Pancreas (tissue), 10 donors: ENCODE results near the gene POLD1. TPM values are rescaled to one million over a fixed set of nuclear protein-coding genes. Genes with fewer than 3 reads are reported as not detected.

Experiments used
- ATAC-seq, 4 donors: fragments of 200-7000 bp; cut with Tn5 transposase; one replicate each; pipeline versions ENCODE4 v1.8.0 to v1.9.1; 2020; ENCODE audit warnings: mild to moderate bottlenecking in 4 of 4, moderate library complexity in 4 of 4
- DNase-seq, 6 donors: peaks; one replicate each; pipeline ENCODE4 v3.0.0-alpha.2; 2020
- FAIRE-seq: peaks from 2 replicates; lab custom pipeline; 2012; peaks lifted over from hg19 to GRCh38; lab: Jason Lieb, UNC
- H3K27ac ChIP-seq, 4 donors: fragments of 200-600 bp; sonication (generic); 1 replicate in 3 of 4; 2 replicates in 1 of 4; pipeline versions ENCODE4 v1.5.0 to v1.8.0; 2020
- H3K27me3 ChIP-seq, 4 donors: fragments of 200-600 bp; one replicate each; pipeline ENCODE4 v1.8.0; 2021
- H3K36me3 ChIP-seq, 3 donors: fragments of 200-600 bp; sonication (generic) in 1 of 3; one replicate each; pipeline versions ENCODE4 v1.5.0 to v1.8.0; 2020 to 2021
- H3K4me1 ChIP-seq, 3 donors: fragments of 200-600 bp; one replicate each; pipeline ENCODE4 v1.8.0; 2021
- H3K4me3 ChIP-seq, 4 donors: fragments of 200-600 bp; sonication (generic) in 2 of 4; one replicate each; pipeline versions ENCODE4 v1.5.0 to v1.8.0; 2020 to 2021
- H3K9me3 ChIP-seq, 4 donors: fragments of 200-600 bp; one replicate each; pipeline ENCODE4 v1.8.0; 2021
- CTCF ChIP-seq, 4 donors: fragments of 200-600 bp; sonication (generic) in 3 of 4; IDR thresholded peaks; one replicate each; pipeline versions ENCODE4 v1.5.0 to v1.8.0; 2021; ENCODE audit warnings: antibody characterized with exemption in 4 of 4
- WGBS, 2 donors: extraction: QIAGEN DNeasy Blood & Tissue Kit; methylation state at CpG; one replicate each; pipeline ENCODE4 v1.1.7; 2013; 5-methylcytosine and 5-hydroxymethylcytosine counted together
- intact Hi-C, 3 donors: fragments of 100-400 bp; cut with DNase I; formaldehyde crosslinking; loops; one replicate each; pipeline versions ENCODE4 v1.11.1 to v1.14.2; 2022
- polyA plus RNA-seq, 2 donors: library from polyadenylated mRNA; stranded (reverse); fragments of 200-250 nt; gene quantifications; one replicate each; pipeline ENCODE4 v1.2.3, GENCODE V29; 2013
- total RNA-seq, 6 donors: library from RNA; stranded (reverse); fragmentation: NEBNext Ultra II Directional in 4 of 6; extraction: Animal tissue kit (Norgen Biotek cat#: 25700) in 4 of 6; gene quantifications; one replicate each; pipeline versions ENCODE4 v1.2.1 to v1.2.4, GENCODE V29; 2021 to 2023
- donor health status: healthy with polysubstance abuse.
- donor health status: DM: no; HTN: no; CAD: no; lungs with moderate emphysema.
- donor health status: DM: no; HTN: no; CAD: no.
- donor health status: control.
- donor health status: control.
- donor health status: Bipolar disorder and iron deficiency.
- donor health status: DM: yes; HTN: yes; CAD: no.
- donor health status: DM: no; HTN: no; CAD: no.
- donor health status: DM: no; HTN: no; CAD: no.
- donor health status: DM: yes; HTN: yes; CAD: no.

The POLD1 gene
- total and polyA plus RNA-seq, 8 donors: 9.5 to 45.5 (median 13.7) TPM

GRCh38 chr19:50419580-50420035 lies 35.5 kb downstream of the POLD1 start:
- peaks cover 0 to 12% (median 7%) of the 10 kb centered on the region in 3 donors for H3K4me1 ChIP-seq
- no peak for FAIRE-seq
- no peaks in the 10 kb centered on the region for H3K36me3 ChIP-seq
- H3K4me3 ChIP-seq: no peak overlapping the region
- no peak for ATAC-seq
- no peaks in the 10 kb centered on the region for H3K9me3 ChIP-seq
- DNase-seq: peak in 1 of 6 donors; percentile 46
- WGBS, 2 donors: 21 to 31% methylated on average over 4 to 8 of the region's 8 CpGs
- no peak for TF ChIP-seq CTCF (IDR thresholded peaks at IDR 0.05)
- no peaks in the 10 kb centered on the region for H3K27me3 ChIP-seq
- intact Hi-C loops: no loop called here
- no peak overlapping the region for H3K27ac ChIP-seq

- Histone ChIP-seq H3K4me3 (no peak overlapping the region), H3K36me3 (no peaks in the 10 kb centered on the region), H3K4me1 (peaks cover 0 to 12% (median 7%) of the 10 kb centered on the region in 3 donors), H3K27me3 (no peaks in the 10 kb centered on the region), H3K9me3 (no peaks in the 10 kb centered on the region), H3K27ac (no peak overlapping the region)
- no peak for ATAC-seq
- 38 to 40% methylated on average over 3 of the region's 3 CpGs for WGBS, 2 donors
- intact Hi-C loops: no loop called here
- TF ChIP-seq CTCF (IDR thresholded peaks at IDR 0.05): no peak
- DNase-seq: no peak
- FAIRE-seq: no peak
Measured at GRCh38 chr19:50420127-50420526, 36.0 kb downstream of the POLD1 start.

GRCh38 chr19:50420808-50421207 lies 36.7 kb downstream of the POLD1 start:
- no peaks in the 10 kb centered on the region for H3K27me3 ChIP-seq
- TF ChIP-seq CTCF (IDR thresholded peaks at IDR 0.05): no peak
- WGBS, 2 donors: 58 to 64% methylated on average over 3 of the region's 3 CpGs
- peaks cover 0 to 12% (median 7%) of the 10 kb centered on the region in 3 donors for H3K4me1 ChIP-seq
- FAIRE-seq: no peak
- H3K9me3 ChIP-seq: no peaks in the 10 kb centered on the region
- no peak overlapping the region for H3K4me3 ChIP-seq
- no peak for ATAC-seq
- no peak for DNase-seq
- H3K27ac ChIP-seq: no peak overlapping the region
- H3K36me3 ChIP-seq: no peaks in the 10 kb centered on the region
- intact Hi-C loops: no loop called here

GRCh38 chr19:50422397-50423278 lies 38.5 kb downstream of the POLD1 start:
- Histone ChIP-seq H3K36me3 (no peaks in the 10 kb centered on the region), H3K4me1 (peaks cover 0 to 4% (median 0%) of the 10 kb centered on the region in 3 donors), H3K27ac (no peak overlapping the region), H3K4me3 (no peak overlapping the region), H3K27me3 (no peaks in the 10 kb centered on the region), H3K9me3 (no peaks in the 10 kb centered on the region)
- WGBS, 2 donors: 73 to 80% methylated on average over 18 of the region's 18 CpGs
- no peak for TF ChIP-seq CTCF (IDR thresholded peaks at IDR 0.05)
- intact Hi-C loops: no loop called here
- FAIRE-seq: no peak
- no peak for DNase-seq
- ATAC-seq: no peak
